ENCODE measurements around the gene DMXL1.

DNA sequence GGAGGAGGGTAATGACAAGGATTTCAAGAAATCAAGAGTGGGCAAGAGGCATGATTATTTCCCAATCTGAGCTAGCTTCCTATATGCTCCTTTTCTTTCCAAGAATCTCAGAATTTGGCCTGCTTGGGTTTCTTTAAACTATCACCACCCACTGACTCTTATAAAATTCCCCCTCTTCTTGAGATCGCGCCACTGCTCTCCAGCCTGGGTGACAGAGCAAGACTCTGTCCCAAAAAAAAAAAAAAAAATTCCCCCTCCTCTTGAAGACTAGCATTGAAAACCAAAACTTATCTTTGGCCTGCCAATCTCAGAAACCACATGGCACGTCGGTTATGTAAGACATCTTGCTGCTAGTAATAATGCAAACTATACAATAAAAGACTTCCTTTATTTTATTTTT is 3.4 kb upstream of the DMXL1 start:
- TF ChIP-seq POLR2A (IDR thresholded peaks at IDR 0.05; ENCODE audit: low read length) (no peak), GATA1 (IDR thresholded peaks at IDR 0.05; ENCODE audit: low read depth, low read length) (no peak)

Data from erythroblast (primary cell).